GM12865 (cell line): ENCODE results near the gene TAS2R1.
"Not testable (repeated sequence)": the region's sequence is repeated elsewhere in the genome, so short reads cannot be mapped to it uniquely, and the experiment has no call there.

Experiments
- DNase-seq: peaks from one replicate; pipeline ENCODE4 v3.0.0; 2010; ENCODE audit warnings: low read depth
- H3K4me3 ChIP-seq: 2 replicates; pipeline ENCODE4 v1.5.1; 2011; ENCODE audit warnings: mild to moderate bottlenecking, low read depth, low read length, control low read depth
- CTCF ChIP-seq: IDR thresholded peaks from 2 replicates; pipeline ENCODE4 v1.5.1; 2011; ENCODE audit warnings: low read length, control low read depth, low read depth, inconsistent platforms; ENCODE audit not compliant: insufficient read depth; ENCODE audit errors: missing control alignments

Gene TAS2R1

GRCh38 chr5:9605041-9605838, 24.9 kb downstream of the TAS2R1 start:
- no peak overlapping the region for H3K4me3 ChIP-seq
- DNase-seq, result no peak
- TF ChIP-seq CTCF, result no peak

- H3K4me3 ChIP-seq, result no peak overlapping the region
- no peak for DNase-seq
- TF ChIP-seq CTCF, result no peak
Measured at GRCh38 chr5:9604416-9604815, 25.7 kb downstream of the TAS2R1 start.

DNA sequence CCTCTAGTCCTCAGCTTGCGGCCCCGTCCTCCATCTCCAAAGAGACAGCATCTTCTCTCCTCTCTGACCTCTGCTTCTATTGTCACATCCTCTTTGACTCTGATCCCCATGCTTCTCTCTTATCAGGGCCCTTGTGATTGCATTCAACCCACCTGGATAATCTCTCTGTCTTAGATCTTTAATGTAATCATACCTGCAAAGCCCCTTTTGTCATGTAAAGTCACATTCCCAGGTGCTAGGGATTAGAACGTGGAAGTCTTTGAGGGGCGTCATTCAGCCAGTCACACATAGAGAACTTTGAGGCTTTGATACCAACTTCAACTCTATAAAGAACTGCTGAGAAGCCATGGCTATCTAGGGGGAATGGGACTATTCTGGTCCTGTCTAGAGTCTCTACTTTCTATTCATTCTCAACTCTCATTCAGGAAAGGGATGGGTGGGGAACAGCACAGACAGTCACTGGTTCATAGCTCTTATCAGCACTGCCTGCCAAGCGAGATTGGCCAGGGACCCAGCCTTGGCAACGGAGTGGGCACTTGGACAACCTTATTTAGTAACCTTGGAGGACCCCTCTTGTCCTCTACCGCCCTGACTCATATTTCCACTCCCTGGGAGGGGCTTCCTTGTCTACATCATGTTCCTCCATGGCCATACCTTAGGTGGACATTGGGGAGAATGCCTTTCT, 29.0 kb downstream of the TAS2R1 start:
- TF ChIP-seq CTCF, result no peak
- no peak for DNase-seq
- H3K4me3 ChIP-seq, result no peak overlapping the region

- no peak for TF ChIP-seq CTCF
- no peak for DNase-seq
Measured at GRCh38 chr5:9599391-9599790, 30.8 kb downstream of the TAS2R1 start.

DNA sequence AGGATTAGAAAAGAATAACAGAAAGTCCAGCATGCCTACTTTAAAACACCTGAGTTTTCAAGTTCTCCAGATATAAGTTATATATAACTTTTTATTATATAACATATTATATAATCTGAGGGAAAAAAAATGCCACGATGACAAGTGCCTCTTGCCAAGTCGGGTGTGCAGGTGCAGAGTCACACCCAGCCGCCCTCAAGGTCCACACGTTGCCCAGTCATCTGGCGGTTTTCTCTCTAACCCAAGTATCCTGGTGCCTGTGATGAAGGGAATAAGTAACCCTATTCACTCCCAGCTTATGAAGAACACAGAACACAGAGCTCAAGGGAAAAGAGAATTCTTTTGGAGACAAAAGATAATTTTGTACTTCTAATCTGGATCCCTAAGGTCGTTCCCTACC, 31.8 kb downstream of the TAS2R1 start:
- DNase-seq, result not testable (repeated sequence)

More at GRCh38 chr5:9599391-9599790, 30.8 kb downstream of the TAS2R1 start:
- no peak overlapping the region for H3K4me3 ChIP-seq

GRCh38 chr5:9597322-9597721, 32.8 kb downstream of the TAS2R1 start:
- DNase-seq, H3K4me3 ChIP-seq: not testable (repeated sequence)

More for the DNA sequence above, 31.8 kb downstream of the TAS2R1 start:
- not testable (repeated sequence) for H3K4me3 ChIP-seq

GRCh38 chr5:9596824-9597223, 33.3 kb downstream of the TAS2R1 start:
- no peak for DNase-seq
- no peak overlapping the region for H3K4me3 ChIP-seq
- TF ChIP-seq CTCF, result no peak
